Neuron (in vitro differentiated cells): Measurements from ENCODE around the gene C16orf89.
"Not testable (repeated sequence)": the region's sequence is repeated elsewhere in the genome, so short reads cannot be mapped to it uniquely, and the experiment has no call there.

ENCODE experiments used
- H2AFZ ChIP-seq: one replicate; pipeline ENCODE4 v1.6.1; 2013; ENCODE audit warnings: low read depth, mild to moderate bottlenecking, inconsistent platforms, low read length, moderate library complexity
- H3K27me3 ChIP-seq: one replicate; pipeline ENCODE4 v1.6.1; 2013; ENCODE audit warnings: low read length; ENCODE audit not compliant: insufficient read depth
- H3K36me3 ChIP-seq: one replicate; pipeline ENCODE4 v1.6.1; 2013; ENCODE audit warnings: low read length; ENCODE audit not compliant: insufficient read depth
- H3K4me1 ChIP-seq: one replicate; pipeline ENCODE4 v1.6.1; 2013; ENCODE audit warnings: low read length; ENCODE audit not compliant: insufficient read depth
- H3K4me3 ChIP-seq: 2 replicates; pipeline ENCODE4 v1.5.1; 2013; ENCODE audit warnings: mild to moderate bottlenecking, low read length, moderate library complexity
- H3K9me3 ChIP-seq: one replicate; pipeline ENCODE4 v1.6.1; 2013; ENCODE audit warnings: low read length

The C16orf89 gene

DNA sequence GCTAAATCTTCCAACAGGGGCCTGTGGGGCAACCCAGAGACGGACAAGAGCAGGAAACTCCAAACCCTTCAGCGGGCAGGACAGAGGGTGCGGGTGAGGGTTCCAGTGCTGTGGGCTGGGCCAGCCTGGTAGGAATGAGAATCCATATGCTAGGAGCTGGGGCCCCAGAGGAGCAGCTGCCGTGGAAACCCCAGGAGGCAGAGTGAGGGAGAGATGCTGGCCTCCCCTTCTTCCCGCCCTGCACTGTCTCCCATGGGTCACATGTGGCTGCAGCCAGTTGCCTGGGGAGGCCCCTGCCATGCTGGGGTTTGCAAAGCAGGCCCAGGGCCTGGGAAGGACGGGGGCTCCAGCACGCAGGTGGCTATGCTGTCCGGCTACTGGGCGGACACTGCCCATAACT is 27.3 kb upstream of the C16orf89 start:
- H3K9me3 ChIP-seq, H3K4me1 ChIP-seq, H3K36me3 ChIP-seq, H2AFZ ChIP-seq, H3K27me3 ChIP-seq, H3K4me3 ChIP-seq: not testable (repeated sequence)

DNA sequence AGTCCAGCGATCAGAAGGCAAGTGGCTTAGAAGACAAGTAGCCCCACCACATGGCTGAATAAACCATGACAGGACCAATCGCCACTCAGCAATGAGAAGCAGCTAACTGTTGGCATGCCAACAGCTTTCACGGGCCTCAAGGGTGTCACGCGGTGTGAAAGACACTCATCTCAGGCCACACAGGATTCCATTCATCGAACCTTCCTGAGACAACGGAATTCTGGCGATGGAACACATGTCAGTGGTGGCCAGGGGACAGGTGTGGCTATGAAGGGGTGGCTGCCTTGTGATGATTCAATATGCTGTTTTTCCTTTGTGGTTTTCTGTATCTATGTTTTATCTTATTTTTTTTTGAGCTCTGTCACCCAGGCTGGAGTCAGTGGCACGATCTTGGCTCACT is 24.8 kb upstream of the C16orf89 start:
- not testable (repeated sequence) for H3K36me3 ChIP-seq, H3K27me3 ChIP-seq, H3K9me3 ChIP-seq

DNA sequence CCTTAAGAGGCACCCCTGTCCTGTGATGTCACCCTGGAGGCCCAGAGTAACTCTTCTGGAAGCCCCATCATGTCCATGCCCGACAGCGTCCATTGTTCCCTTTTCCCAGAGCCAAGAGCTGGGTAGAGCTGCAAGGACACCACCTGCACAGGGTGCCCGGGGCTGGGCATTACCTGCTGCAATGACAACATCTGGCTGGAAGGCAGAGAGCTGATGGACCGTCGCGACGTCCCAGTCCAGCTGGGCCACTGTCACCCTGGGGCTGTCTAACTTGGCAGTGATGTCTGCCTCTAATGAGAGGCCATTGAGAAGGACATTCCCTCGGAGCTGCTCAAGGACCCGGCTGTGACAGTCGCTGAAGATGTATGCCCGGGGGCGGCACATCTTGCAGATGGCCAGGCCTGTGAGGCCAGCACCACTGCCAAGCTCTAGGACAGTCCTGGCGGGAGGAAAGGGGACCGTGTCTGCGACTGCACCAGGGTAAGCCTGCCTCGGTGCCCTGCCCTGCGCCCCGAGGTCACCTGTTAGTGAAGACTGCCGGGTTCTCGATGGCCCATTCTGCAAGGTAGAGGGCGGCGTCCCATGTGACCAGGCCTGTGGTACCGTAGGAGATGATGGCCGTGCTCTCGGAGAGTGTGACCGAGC is 24.3 kb upstream of the C16orf89 start:
- H3K36me3 ChIP-seq, H3K4me3 ChIP-seq, H2AFZ ChIP-seq, H3K27me3 ChIP-seq, H3K9me3 ChIP-seq, H3K4me1 ChIP-seq: not testable (repeated sequence)

More for the DNA sequence above, 24.8 kb upstream of the C16orf89 start:
- not testable (repeated sequence) for H2AFZ ChIP-seq, H3K4me3 ChIP-seq, H3K4me1 ChIP-seq

DNA sequence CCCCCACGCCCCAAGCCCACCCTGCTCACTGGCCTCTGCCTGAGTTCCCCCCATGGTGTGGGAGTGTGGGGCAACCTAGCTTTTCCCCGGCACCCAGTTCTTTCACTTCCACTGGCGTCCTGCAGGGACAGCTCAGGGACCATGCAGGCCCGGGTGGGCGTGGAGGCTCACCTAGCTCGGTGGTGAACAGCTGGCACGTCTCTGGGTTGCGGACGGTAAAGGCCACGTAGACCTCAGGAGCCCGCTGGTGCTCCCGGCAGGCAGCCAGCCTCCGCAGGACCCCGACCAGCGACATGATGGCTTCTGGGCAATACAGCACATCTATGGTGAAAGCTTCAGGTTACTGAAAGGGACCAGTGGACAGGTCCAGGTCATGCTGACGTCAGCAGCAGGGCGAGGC is 23.2 kb upstream of the C16orf89 start:
- H3K36me3 ChIP-seq = peaks cover 10% of the 10 kb centered on the region
- not testable (repeated sequence) for H3K4me3 ChIP-seq, H3K27me3 ChIP-seq, H2AFZ ChIP-seq, H3K4me1 ChIP-seq, H3K9me3 ChIP-seq

DNA sequence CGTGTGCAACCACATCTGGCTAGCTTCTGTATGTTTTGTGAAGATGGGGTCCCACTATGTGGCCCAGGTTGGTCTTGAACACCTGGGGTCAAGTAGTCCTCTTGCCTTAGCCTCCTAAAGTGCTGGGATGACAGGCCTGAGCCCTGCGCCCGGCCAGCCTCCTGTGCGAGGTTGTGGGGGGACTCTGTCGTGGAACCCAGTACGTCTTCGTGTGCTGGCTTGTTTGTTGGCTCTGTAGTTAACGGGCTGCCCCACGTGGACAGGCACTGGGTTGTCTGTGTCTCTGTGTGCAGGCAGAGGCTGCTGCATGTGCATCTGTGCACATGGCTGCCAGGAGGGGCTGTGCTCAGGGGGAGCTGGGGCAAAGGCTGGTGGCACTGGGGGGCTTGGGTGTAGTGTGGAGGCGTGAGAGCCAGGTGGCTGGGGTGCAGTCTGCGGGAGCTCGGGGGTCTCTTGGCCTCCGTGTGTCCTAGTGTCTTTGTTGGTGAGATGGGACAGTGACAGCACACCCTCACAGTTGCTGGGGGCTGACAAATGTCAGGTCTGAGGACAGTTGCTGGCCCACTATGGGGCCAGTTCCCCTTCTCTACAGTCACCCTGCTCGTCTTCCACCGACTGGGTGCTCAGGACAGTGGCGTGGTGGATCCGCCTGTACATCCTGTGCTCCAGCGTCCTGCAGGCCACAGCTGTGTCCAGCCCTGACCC is 22.5 kb upstream of the C16orf89 start:
- H3K36me3 ChIP-seq = peaks cover 10% of the 10 kb centered on the region
- not testable (repeated sequence) for H2AFZ ChIP-seq, H3K9me3 ChIP-seq, H3K4me1 ChIP-seq, H3K4me3 ChIP-seq, H3K27me3 ChIP-seq

DNA sequence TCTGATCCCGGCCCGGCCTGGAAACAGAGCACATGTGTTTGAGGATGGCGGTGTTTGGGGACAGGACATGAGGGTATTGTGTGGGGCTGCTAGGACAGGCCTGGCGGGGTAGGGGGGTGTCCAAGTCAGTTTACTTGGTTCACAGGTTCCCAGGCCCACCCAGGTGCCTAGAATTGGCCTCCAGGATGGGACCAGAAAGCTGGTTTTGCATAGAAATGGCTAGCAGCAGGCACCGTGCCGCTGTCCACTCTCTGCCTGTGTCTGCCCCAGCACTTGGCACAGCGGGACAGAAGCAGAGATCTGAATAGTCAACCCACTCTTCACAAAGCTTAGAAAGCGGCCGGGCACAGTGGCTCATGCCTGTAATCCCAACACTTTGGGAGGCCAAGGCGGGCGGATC is 20.0 kb upstream of the C16orf89 start:
- peaks cover 10% of the 10 kb centered on the region for H3K36me3 ChIP-seq
- H2AFZ ChIP-seq, H3K9me3 ChIP-seq, H3K4me3 ChIP-seq, H3K27me3 ChIP-seq, H3K4me1 ChIP-seq: not testable (repeated sequence)

DNA sequence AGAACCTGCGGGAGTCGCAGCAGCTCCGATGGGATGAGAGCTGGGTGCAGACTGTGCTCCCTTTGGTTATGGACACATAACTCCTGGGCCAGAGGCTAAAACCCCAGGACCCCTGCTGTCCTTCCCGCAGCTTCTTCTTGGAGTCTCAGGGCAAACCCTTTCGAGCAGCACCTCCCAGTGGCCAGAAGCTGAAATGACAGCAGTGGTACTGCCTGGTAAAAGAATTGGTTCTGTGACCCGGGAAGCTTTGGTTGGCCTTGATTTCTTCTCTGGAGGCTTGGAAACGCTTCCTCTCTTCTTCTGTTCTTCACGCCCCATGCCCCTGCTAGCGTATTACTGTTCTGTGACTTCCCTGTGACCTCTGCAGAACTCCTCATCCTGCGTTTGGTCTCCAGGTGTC is 19.0 kb upstream of the C16orf89 start:
- H3K4me3 ChIP-seq, H3K4me1 ChIP-seq, H3K27me3 ChIP-seq, H3K9me3 ChIP-seq, H2AFZ ChIP-seq: not testable (repeated sequence)
- H3K36me3 ChIP-seq = peaks cover 10% of the 10 kb centered on the region

DNA sequence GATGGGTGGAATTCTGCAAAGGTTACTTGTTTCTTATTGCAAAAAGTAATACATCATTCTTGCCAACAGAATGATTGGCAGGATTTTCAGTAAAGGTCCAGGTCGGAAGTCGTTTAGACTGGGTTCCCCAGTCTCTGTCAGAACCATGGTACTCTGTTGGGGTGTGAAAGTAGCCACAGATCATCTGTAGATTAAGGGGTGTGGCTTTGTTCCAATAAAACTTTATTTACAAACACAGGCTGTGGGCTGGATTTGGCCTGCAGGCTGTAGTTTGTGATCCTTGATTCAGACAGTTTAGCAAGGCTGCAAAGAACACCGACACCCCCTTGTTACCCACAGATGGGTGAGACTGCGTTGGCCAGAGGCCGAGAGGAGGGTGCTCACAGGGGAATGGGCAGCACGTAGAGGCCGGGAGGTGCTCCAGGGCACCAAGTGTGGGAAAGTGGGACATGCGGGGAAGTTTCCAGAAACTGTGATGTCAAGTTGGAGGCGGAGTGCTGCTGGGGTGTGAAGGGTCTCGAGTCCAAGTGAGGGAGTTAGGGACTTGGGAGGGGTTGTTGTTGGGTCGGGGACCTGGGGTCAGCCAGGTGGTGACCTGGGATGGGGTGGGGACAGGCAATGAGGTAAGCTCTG is 18.5 kb upstream of the C16orf89 start:
- not testable (repeated sequence) for H3K36me3 ChIP-seq, H2AFZ ChIP-seq

DNA sequence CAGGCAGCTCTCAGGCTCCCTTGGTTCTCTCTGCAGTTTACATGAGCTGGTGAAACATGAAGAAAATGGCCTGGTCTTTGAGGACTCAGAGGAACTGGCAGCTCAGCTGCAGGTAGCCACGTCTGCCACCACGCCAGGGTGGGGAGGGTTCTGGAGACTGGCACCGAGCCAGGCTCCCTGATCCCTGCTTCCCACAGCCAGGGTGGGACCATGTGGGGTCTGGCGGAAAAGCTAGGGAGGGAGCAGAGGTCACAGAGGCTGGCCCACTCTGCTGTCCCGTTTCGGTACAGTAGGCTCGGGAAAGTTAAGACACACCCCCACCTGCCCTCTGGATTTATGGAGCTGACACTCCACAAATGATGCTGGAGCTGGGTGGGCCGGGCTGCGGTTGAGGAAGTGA is 17.9 kb upstream of the C16orf89 start:
- H3K4me3 ChIP-seq, H3K27me3 ChIP-seq, H2AFZ ChIP-seq, H3K4me1 ChIP-seq, H3K36me3 ChIP-seq, H3K9me3 ChIP-seq: not testable (repeated sequence)

More for the DNA sequence above, 18.5 kb upstream of the C16orf89 start:
- H3K4me3 ChIP-seq, H3K4me1 ChIP-seq, H3K27me3 ChIP-seq, H3K9me3 ChIP-seq: not testable (repeated sequence)

DNA sequence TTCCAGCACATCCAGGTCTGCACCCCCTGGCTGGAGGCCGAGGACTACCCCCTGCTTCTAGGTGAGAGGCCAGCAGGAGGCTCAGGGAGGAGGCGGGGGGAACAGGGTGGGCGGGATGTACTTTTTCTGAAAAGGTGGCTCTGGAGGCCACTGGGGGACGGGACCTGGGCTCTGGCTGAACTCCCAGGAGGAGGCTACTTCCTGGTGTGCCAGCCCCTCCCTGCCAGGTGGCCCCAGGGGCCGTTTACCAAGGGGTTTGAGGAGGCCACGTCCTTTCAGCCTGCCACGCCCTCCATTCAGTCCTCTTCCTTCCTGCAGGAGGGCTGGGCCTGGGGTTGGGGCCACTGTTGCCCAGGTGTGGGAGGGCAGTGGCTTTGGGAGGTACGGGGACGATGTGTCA is 15.2 kb upstream of the C16orf89 start:
- not testable (repeated sequence) for H3K4me1 ChIP-seq, H2AFZ ChIP-seq, H3K9me3 ChIP-seq, H3K4me3 ChIP-seq, H3K27me3 ChIP-seq
- peaks cover 14% of the 10 kb centered on the region for H3K36me3 ChIP-seq

DNA sequence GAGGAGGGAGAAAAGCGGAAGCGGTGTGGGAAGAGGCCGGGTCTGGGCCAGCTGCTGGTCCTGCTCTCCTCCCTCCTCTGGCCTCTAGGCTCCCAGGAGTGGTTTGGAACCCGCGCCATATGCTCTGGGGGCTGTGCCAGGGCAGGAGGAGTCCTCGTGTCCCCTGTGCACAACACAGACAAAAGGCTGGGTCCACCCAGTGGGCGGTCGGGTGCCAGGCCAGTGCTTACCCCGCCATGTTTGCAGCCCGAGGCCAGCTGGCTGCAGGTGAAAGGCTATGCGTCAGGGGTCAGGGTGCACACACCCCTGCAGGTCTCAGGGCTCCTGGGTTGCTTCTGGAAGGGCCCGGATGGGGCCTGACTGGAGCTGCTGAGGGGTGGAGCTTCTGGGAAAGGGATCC is 14.7 kb upstream of the C16orf89 start:
- H3K36me3 ChIP-seq = peaks cover 19% of the 10 kb centered on the region
- H3K9me3 ChIP-seq, H2AFZ ChIP-seq, H3K4me1 ChIP-seq, H3K4me3 ChIP-seq, H3K27me3 ChIP-seq: not testable (repeated sequence)

DNA sequence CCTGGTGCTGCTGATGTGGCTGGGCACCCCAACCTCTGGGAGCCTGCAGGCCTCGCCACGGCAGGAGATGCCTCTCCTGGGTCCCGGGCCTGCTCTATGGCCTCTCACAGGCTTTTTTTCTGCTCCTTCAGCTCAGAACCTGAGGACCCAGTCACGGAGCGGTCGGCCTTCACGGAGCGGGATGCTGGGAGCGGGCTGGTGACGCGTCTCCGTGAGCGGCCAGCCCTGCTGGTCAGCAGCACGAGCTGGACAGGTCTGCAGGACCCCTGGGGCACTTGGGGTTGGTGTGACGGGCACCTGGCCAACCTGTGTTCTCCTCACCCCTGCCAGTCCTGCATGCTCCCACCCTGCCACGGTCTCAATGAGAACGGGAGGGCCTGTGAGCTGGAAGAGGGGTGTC is 12.9 kb upstream of the C16orf89 start:
- no peaks in the 10 kb centered on the region for H3K4me1 ChIP-seq
- no peak overlapping the region for H2AFZ ChIP-seq
- H3K36me3 ChIP-seq = peaks cover 22% of the 10 kb centered on the region
- no peaks in the 10 kb centered on the region for H3K9me3 ChIP-seq
- H3K4me3 ChIP-seq = no peak overlapping the region
- no peaks in the 10 kb centered on the region for H3K27me3 ChIP-seq

DNA sequence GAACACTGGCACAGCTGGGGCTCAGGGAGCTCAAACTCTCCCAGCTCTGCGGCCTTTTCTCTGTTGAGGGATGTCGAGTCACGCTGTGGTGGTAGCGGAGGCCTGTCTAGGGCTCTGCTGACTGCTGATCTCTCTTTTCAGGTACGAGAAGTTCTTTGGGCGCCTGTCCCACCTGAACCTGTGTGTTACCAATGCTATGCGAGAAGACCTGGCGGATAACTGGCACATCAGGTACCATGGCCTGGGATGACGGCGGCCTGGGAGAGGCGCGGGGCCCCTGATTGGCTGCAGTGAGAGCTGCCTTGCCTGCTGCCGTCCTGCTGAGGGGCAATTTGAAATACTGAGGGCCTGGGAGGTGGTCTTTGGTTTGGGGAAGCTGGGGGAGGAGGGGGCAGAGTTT is 11.5 kb upstream of the C16orf89 start:
- H2AFZ ChIP-seq = no peak overlapping the region
- H3K4me3 ChIP-seq = no peak overlapping the region
- peaks cover 22% of the 10 kb centered on the region for H3K36me3 ChIP-seq
- H3K9me3 ChIP-seq = no peaks in the 10 kb centered on the region
- H3K4me1 ChIP-seq = peaks cover 5% of the 10 kb centered on the region
- no peaks in the 10 kb centered on the region for H3K27me3 ChIP-seq

DNA sequence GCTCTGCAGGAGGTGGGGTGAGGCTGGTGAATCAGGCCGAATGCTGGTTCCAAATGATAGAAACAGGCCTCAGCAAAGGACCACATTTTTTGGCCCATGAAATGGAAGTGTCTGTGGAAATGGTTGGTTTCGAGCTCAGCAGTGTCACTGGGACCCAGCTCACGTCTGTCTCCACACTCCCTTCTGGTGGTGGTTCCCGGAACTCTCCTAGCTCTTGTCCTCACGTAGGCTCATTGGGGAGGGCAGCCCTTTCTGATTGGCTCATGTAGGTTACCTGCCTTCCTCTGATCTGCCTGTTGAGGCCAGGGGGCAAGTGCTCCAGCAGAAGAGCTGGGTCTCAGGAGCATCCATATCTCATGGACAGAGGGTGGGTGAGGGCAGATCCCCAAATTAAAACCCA is 9.9 kb upstream of the C16orf89 start:
- H3K4me1 ChIP-seq = peaks cover 6% of the 10 kb centered on the region
- no peak overlapping the region for H2AFZ ChIP-seq
- H3K9me3 ChIP-seq = no peaks in the 10 kb centered on the region
- no peak overlapping the region for H3K4me3 ChIP-seq
- H3K36me3 ChIP-seq = peaks cover 22% of the 10 kb centered on the region
- H3K27me3 ChIP-seq = no peaks in the 10 kb centered on the region
